Muscle layer of colon (tissue), 2 donors: ENCODE data around the gene CARNS1.
A peak's percentile ranks its signal among the peaks of the same experiment; 100 is the strongest.

Experiments used
- H3K27ac ChIP-seq: one replicate; pipeline ENCODE4 v1.7.0; 2013; ENCODE audit warnings: low read depth, mild to moderate bottlenecking, low read length, moderate library complexity
- H3K27me3 ChIP-seq, 2 donors: one replicate each; pipeline ENCODE4 v1.7.0; 2013; ENCODE audit warnings: low read length in 2 of 2, mild to moderate bottlenecking in 2 of 2; ENCODE audit not compliant: insufficient read depth in 2 of 2, control insufficient read depth in 1 of 2
- H3K36me3 ChIP-seq: one replicate; pipeline ENCODE4 v1.7.0; 2013; ENCODE audit warnings: mild to moderate bottlenecking, low read length; ENCODE audit not compliant: insufficient read depth
- H3K4me1 ChIP-seq: one replicate; pipeline ENCODE4 v1.7.0; 2013; ENCODE audit warnings: mild to moderate bottlenecking, low read length; ENCODE audit not compliant: insufficient read depth
- H3K4me3 ChIP-seq, 2 donors: one replicate each; pipeline ENCODE4 v1.7.0; 2013; ENCODE audit warnings: low read length in 2 of 2, low read depth in 1 of 2, mild to moderate bottlenecking in 1 of 2, moderate library complexity in 1 of 2
- H3K9ac ChIP-seq: one replicate; pipeline ENCODE4 v1.7.0; 2013; ENCODE audit warnings: low read length
- H3K9me3 ChIP-seq: one replicate; pipeline ENCODE4 v1.7.0; 2013; ENCODE audit warnings: mild to moderate bottlenecking, low read length
- donor health status: abdominal sarcoma.
- donor health status: Adenocarcinoma of cecum.

The CARNS1 gene, protein sequence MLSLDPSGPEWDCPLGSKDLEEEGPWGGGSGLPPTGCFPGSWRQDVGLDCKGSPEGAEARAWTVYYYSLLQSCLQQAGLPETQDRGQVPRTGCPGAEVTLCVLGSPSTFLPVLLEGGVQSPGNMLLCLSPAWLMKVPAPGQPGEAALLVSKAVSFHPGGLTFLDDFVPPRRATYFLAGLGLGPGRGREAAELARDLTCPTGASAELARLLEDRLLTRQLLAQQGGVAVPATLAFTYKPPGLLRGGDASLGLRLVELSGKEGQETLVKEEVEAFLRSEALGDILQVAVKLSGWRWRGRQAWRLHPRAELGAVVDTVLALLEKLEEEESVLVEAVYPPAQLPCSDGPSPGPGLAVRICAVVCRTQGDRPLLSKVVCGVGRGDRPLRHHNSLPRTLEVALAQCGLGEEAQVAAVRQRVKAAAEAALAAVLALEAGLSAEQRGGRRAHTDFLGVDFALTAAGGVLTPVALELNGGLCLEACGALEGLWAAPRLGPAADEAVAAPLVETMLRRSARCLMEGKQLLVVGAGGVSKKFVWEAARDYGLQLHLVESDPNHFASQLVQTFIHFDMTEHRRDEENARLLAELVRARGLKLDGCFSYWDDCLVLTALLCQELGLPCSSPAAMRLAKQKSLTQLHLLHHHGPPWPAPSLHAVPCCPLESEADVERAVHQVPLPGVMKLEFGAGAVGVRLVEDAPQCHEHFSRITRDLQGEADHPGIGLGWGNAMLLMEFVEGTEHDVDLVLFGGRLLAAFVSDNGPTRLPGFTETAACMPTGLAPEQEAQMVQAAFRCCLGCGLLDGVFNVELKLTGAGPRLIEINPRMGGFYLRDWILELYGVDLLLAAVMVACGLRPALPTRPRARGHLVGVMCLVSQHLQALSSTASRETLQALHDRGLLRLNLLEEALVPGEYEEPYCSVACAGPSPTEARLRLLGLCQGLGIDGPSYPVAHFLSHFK

DNA sequence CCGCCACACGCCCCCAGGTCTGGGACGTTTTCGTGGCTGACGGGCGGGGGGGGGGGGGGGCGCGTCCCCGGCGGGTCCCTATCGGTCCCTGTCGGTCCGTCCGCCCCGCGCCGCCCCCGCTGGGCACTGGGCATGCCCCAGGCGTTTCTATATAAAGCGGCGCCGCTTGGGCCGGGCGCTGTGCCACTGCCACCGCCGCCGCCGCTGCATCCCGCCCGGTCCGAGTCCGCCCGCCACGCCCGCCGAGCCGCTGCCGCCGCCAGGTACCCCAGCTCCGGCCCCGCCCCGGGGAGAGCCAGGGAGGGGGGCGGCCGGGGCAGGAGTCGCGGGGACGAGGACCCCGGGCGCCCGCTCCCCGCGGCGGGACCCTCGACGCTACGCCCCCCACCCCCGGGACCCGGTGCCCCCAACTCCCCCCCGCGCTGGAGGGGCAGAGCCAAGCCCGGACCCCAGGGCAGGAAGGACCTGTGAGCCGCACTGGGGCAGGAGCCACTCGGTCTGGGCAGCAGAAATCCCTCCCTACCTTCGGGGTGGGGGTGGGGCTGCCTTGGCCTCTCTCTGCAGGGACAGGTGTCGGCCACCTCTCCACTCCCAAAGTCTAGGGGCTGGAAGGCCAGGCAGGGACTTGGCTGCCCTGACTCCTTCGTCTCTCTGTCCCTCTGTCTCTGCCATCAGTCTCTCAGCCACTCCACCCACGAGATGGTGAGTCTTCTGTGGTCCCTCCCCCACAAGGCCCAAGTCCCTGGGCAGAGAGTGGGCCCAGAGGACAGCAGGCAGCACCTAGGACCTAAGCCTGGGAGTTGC, at the start of gene CARNS1:
CARNS1 (plus strand) TSS at position 178 of the 804 bp plus-strand sequence; CDS start at position 700, 522 bp downstream.
- H3K4me1 ChIP-seq = peaks cover 13% of the 10 kb centered on the region
- no peak within 1 kb of the TSS for H3K27ac ChIP-seq
- no peaks in the 10 kb centered on the region for H3K36me3 ChIP-seq
- no peaks in the 10 kb centered on the region for H3K9me3 ChIP-seq
- no peak within 1 kb of the TSS for H3K4me3 ChIP-seq
- H3K27me3 ChIP-seq = peaks cover 11 to 38% of the 10 kb centered on the region in 2 donors
- H3K9ac ChIP-seq = no peak within 1 kb of the TSS

DNA sequence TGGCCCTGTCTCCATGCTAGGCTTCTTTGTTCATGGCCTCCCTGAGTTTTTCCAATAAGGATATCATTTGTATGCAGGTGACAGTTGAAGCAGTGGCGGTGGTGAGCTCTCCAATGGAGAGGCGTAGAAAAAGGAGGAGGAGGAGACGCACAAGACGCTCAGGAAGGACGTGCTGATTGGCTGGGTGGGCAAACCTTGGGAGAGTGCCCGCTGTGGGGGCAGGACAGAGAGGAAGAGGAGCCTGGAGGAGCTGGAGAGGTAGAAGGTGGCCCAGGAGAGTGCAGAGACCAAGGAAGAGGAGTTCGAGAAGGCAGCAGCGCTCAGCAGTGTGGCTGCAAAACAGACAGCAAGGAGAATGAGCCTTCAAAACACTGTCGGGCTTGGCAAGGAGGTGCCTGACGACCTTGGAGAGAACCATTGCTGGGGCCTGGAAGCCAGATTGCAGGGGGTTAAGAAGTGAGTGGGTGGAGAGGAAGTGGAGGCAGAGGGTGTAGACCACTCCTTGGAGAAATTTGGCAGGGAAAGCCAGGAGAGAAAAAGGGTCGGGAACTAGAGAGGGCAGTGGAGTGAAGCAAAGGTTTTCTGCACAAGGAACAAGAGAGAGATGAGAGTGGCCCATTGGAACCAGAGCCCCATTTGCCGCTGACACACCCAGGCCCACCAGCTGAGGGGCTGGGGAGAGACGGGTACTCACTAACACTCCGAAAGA, 49.6 kb upstream of the CARNS1 start:
- H3K4me3 ChIP-seq = peak overlapping the region in 1 of 2 donors; percentile 27
- peak overlapping the region; percentile 89 for H3K27ac ChIP-seq
- H3K4me1 ChIP-seq = peaks cover 61% of the 10 kb centered on the region
- H3K36me3 ChIP-seq = no peaks in the 10 kb centered on the region
- H3K27me3 ChIP-seq = no peaks in the 10 kb centered on the region
- peak overlapping the region; percentile 27 for H3K9ac ChIP-seq
- H3K9me3 ChIP-seq = no peaks in the 10 kb centered on the region

DNA sequence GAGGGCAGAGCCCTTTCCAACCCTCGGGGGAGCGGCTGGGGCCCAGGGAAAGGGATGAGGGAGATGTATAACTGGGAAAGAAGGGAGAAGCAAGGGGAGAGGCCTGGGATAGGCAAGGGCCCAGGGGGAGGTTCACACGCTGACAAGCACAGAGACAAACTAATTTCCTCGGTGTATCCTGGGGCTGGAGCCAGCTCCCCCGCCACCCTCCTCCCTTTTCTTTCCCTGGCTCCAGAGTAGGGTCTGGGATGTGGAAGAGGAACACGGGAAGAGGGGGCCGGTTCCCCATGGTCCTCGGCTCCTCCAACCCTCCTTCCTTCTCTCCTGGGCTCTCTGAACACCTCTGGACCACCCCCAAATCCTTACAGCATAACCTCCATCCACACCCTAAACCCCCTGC, 48.9 kb upstream of the CARNS1 start:
- Histone ChIP-seq H3K27me3 (no peaks in the 10 kb centered on the region), H3K4me3 (peak overlapping the region in 1 of 2 donors; percentile 27), H3K9me3 (no peaks in the 10 kb centered on the region), H3K4me1 (peaks cover 68% of the 10 kb centered on the region), H3K36me3 (no peaks in the 10 kb centered on the region), H3K27ac (peak overlapping the region; percentile 89), H3K9ac (peak overlapping the region; percentile 27)

DNA sequence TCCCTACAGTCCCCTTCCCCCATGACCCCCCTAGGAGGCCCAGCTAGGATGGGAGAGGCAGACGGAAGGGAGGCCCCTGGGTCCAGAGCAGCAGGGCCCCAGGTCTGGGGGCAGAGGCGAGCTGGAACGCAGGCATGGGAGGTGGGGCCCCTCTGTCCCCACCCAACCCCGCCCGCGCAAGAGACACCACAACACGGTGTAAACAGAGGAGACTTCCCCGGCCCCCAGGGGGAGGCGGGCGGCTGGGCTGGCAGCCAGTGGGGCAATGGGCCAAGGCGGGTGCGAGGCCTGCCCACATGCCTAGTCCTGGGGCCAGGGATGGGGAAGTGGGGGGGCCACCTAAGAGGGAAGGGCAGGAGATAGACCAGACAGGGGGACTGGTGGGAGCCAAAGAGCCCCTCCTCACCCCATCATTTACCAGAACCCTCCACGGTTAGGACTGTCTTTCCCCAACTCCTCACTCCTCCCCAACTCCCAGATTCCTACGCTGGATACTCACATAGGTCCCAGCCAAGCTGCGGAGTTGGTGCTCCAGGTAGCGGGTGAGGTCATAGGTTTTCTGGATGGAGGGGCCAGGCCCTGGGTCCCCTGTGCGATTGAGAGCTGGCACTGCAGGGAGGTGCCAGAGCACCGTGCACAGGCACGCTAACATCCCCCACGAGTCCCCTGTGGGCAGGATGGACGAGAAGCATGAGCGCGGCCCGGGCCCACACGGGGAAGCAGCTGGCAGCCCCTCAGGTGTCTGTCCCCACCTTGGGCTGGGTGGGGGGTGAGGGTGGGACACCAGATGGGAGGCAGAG, 48.3 kb upstream of the CARNS1 start:
- H3K27ac ChIP-seq = peak overlapping the region; percentile 77
- H3K4me3 ChIP-seq = peak overlapping the region in 1 of 2 donors; percentile 27
- H3K27me3 ChIP-seq = no peaks in the 10 kb centered on the region
- peaks cover 74% of the 10 kb centered on the region for H3K4me1 ChIP-seq
- no peaks in the 10 kb centered on the region for H3K9me3 ChIP-seq
- no peaks in the 10 kb centered on the region for H3K36me3 ChIP-seq
- H3K9ac ChIP-seq = no peak overlapping the region

DNA sequence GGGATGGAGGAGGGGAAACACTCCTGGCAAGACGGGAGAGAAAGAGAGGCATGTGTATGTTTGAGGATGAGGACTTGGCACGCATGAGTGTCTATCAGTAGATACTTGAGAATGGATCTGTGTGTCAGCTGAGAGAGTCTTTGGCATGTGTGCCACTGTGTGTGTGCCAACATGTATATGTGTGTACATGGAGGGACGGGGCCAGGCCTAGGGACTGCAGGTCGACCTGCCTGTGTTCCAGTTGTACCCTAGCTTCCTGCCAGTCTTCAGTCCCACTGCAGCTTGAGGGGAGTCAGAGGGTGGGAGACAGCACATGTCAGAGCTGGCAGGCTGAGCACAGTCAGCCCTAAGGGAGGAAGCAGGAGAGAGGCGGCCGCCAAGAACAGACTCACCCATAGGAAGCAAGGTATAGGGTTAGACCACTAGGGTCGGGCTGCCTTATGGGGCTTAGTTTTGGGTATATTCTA, 47.7 kb upstream of the CARNS1 start:
- H3K9me3 ChIP-seq = no peaks in the 10 kb centered on the region
- H3K4me3 ChIP-seq = no peak overlapping the region
- peak overlapping the region; percentile 77 for H3K27ac ChIP-seq
- no peaks in the 10 kb centered on the region for H3K36me3 ChIP-seq
- peaks cover 74% of the 10 kb centered on the region for H3K4me1 ChIP-seq
- H3K27me3 ChIP-seq = no peaks in the 10 kb centered on the region
- no peak overlapping the region for H3K9ac ChIP-seq

DNA sequence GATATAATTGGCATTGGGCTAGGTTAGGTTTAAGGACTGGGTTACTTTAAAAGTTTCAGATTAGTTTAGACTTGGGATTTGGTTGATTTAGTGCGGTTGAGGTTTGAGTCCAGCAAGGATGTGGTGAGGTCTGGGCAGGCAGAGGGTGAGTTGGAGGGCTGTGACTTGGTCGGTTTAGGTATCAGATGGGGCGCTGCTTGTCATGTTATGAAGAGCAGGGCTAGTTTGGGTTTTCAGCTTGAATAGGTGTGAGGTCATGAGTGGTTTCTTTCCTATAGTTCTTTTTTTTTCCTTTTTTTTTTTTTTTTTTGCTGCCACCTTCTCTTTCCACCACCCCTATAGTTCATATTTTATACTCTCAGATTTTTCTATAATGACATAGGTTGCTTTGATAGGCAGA, 46.9 kb upstream of the CARNS1 start:
- no peak overlapping the region for H3K4me3 ChIP-seq
- no peaks in the 10 kb centered on the region for H3K27me3 ChIP-seq
- H3K4me1 ChIP-seq = peaks cover 76% of the 10 kb centered on the region
- H3K27ac ChIP-seq = peak overlapping the region; percentile 77
- no peak overlapping the region for H3K9ac ChIP-seq
- no peaks in the 10 kb centered on the region for H3K36me3 ChIP-seq
- H3K9me3 ChIP-seq = no peaks in the 10 kb centered on the region

DNA sequence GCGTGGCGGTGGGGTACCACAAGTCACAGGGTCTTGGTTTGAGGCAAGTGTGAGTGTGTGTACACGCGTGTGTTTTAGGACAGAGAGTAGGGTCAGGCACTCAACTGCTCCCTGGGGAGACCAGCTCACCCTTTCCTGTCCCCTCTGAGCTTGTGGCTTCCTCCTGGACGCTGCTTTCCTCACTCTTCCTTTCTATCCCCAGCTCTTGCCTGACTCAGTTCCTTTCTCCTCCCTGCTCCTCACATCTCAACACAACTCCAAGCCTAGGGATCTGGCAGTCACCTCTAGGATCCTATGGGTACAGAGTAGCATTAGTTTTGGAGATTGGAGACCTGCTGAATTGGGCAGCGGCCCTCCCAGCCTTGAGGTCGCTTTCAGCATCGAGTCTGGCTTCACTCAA, 46.2 kb upstream of the CARNS1 start:
- H3K4me1 ChIP-seq = peaks cover 82% of the 10 kb centered on the region

DNA sequence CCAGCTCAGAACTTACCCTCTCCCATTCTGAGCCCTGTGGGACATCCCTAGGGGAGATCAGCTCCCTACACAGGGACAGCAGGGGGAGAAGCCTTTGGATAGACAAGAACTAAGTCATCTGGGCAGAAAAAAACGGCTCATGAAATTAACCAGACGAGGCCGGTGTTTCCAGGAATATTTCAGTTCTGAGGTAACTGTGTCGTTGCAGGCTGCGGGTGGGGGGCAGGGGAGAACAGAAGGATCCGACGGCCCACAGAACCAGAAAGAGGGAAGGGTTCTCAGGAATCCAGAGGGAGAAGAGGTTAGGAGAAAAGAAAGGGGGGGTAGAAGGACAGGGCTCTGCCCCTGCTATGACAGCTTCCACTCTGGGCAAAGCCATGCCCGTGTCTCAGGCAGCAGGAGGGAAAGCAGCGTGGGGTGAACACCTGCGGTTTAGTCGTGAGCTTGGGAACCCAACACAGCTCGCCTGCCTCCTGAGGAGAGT, 45.6 kb upstream of the CARNS1 start:
- no peak overlapping the region for H3K9ac ChIP-seq
- no peaks in the 10 kb centered on the region for H3K9me3 ChIP-seq
- H3K4me1 ChIP-seq = peaks cover 83% of the 10 kb centered on the region
- H3K27me3 ChIP-seq = no peaks in the 10 kb centered on the region
- peak overlapping the region; percentile 77 for H3K27ac ChIP-seq
- H3K4me3 ChIP-seq = no peak overlapping the region
- H3K36me3 ChIP-seq = no peaks in the 10 kb centered on the region

More for the DNA sequence above, 46.2 kb upstream of the CARNS1 start:
- Histone ChIP-seq H3K9me3 (no peaks in the 10 kb centered on the region), H3K27me3 (no peaks in the 10 kb centered on the region), H3K36me3 (no peaks in the 10 kb centered on the region), H3K4me3 (no peak overlapping the region), H3K9ac (no peak overlapping the region), H3K27ac (peak overlapping the region; percentile 77)

DNA sequence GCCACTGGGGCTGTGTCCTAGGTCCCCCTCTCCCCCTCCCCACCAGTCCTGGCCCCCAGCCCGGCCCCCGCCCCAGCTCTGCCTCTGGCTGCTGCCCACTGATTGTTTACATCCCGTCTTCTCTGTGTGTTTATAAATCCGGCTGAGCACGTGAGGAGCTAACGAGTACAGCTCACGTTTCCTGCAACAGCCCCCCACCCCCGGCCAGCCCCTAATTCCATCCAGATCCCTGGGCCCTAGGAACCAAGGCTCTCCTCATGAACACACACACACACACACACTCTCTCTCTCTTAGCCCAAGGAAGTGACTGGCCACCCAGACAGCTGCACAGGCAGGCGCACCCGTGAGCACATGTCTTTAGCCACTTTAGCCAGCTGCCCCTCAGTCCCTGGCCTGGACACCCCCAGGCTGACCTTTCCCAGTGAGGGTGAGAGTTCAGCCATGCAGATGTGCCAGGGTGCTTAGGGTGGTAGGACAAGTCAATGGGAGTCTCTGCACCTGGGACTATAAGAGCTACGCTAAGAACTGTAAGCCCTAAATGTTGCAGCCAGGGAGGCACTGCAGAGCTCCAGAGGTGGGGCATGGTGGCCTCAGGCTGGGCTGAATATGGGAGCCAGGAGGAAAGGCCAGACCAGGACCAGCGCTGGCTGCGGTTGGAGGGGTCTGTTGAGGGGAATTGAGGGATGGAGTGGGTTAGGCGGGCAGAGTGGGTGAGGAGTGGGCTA, 45.0 kb upstream of the CARNS1 start:
- no peaks in the 10 kb centered on the region for H3K9me3 ChIP-seq
- H3K4me3 ChIP-seq = peak overlapping the region in 1 of 2 donors; percentile 36
- peak overlapping the region; percentile 77 for H3K27ac ChIP-seq
- peaks cover 77% of the 10 kb centered on the region for H3K4me1 ChIP-seq
- no peaks in the 10 kb centered on the region for H3K27me3 ChIP-seq
- no peaks in the 10 kb centered on the region for H3K36me3 ChIP-seq
- no peak overlapping the region for H3K9ac ChIP-seq
